NCI-H128 (cell line): ENCODE results near the gene BSN.

Source experiments
- DNase-seq: peaks from one replicate; lab custom pipeline; 2025; ENCODE audit not compliant: unreplicated experiment; lab: John Stamatoyannopoulos, UW

Gene BSN

DNA sequence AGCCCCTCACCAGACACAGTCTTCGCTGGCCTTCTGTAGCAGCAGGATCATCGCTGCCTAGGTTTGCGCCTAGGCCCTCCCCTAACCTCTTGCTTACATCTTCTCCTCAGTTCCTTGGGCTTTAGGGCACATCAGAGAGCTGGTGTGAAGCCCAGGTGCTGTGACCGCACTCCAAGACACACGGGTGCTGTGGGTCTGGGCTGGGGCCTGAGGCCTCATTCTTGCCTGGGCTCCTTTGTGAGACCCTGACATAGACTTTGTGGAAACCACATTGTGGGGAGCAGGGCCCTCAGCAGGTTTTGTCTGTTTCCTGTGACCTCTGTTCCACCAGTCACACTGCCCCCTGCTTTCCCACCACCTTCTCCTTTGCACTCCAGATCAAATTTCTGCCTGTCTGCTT lies 157.2 kb downstream of the BSN start:
- DNase-seq, result no peak

GRCh38 chr3:49712166-49712565 lies 157.9 kb downstream of the BSN start:
- no peak for DNase-seq

DNA sequence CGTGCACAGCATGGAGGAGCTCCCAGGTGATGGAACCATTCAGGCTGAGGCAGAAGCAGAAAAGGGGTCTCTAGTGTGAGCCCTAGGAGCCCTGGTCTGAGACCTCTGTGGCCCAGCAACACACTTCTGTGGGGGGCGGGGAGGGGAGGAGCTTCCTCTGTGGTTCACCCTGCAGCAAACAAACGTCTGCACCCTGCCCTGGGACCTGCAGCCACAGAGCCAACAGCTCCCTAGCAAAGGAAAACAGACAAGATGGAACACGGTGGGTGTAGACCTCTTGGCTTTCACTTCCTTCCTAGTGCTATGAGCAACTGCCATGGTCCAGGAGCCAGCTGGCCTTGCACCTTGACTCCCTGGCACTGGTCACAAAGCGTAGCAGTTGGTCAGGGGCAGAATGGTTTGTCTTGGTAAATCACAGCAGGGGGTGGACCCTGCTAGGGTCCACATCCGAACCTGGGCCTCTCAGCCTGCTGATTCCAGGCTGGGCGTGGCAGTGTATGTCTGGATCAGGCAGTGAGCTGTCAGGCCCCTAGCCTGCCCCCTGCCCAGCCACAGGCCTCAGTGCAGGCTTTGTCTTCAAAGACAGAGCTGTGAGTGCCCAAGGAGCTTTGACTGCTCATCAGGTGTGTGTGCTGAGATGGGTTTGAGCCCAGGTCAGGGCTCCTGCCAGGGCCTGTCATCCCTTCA lies 158.5 kb downstream of the BSN start:
- DNase-seq, result no peak

DNA sequence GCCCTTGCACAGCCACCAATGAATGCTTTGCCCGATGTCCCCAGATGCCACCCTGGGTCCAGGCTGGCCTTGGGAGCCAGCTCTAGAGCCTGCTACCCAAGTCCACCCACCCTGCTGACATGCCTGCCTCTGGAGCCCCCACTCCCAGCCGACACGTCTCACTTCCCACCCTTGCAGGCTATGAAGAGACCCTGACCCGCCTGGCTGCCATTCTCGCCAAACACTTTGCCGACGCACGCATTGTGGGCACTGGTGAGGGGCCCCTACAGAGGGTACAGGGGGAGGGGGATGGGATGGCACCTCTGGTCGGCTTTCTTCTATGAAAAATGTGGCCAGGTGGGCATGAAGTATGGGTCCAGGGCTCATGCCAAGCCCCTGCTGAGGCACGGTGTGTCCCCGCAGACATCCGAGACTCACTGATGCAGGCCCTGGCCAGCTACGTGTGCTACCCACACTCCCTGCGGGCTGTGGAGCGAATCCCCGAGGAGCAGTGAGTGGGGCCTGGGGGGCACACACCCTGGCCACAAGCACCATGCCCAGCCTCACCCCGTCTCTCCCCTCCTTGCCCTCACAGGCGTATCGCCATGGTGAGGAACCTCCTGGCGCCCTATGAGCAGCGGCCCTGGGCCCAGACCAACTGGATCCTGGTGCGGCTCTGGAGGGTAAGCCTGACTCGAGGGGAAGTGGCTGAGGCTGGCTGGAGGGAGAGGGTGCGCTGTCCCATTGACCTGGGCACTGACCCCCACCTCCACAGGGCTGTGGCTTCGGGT lies 159.2 kb downstream of the BSN start:
- no peak for DNase-seq

GRCh38 chr3:49714728-49715550 lies 160.7 kb downstream of the BSN start:
- DNase-seq, result no peak

DNA sequence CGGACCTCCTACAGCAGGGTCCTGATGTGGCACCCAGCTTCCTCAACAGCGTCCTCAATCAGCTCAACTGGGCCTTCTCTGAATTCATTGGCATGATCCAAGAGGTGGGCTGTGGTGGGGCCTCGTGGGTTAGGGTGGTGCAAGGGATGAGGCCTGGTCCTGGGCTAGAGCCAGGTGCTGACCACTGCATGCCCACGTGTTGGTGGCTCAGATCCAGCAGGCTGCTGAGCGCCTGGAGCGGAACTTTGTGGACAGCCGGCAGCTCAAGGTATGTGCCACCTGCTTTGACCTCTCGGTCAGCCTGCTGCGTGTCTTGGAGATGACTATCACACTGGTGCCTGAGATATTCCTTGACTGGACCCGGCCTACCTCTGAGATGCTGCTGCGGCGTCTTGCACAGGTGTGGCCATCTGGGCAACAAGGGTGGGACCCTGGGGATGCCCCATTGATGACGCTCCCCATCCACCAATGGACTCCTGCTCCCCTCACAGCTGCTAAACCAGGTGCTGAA lies 161.4 kb downstream of the BSN start:
- no peak for DNase-seq

GRCh38 chr3:49716169-49716568 lies 161.9 kb downstream of the BSN start:
- no peak for DNase-seq

DNA sequence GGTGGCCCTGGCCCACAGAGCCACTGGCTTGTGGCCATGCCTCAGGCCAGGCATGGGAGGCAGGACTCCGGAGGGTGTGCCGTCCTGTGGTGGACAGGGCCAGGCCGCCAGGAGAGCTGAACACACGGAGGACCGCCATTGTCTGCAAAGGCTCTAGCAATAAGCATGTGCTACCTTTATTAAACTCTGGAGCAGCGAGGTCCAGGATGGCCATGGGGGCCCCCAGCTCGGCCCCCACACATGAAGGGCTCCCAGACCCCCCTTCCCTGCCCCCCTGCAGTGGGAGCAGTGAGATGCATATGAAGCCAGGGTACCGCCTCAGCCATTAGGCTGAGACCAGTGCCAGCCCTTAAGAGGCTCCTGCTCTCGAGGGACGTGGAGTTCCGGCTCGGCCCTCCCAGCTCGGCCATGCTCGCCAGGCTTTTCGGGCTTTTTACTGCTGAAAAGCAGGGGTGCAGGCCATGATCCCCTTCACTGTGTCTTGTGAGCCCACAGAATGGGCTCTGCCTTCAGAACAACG lies 162.5 kb downstream of the BSN start:
- no peak for DNase-seq

- DNase-seq, result no peak
Observed at GRCh38 chr3:49717211-49717958, 163.1 kb downstream of the BSN start.

DNA sequence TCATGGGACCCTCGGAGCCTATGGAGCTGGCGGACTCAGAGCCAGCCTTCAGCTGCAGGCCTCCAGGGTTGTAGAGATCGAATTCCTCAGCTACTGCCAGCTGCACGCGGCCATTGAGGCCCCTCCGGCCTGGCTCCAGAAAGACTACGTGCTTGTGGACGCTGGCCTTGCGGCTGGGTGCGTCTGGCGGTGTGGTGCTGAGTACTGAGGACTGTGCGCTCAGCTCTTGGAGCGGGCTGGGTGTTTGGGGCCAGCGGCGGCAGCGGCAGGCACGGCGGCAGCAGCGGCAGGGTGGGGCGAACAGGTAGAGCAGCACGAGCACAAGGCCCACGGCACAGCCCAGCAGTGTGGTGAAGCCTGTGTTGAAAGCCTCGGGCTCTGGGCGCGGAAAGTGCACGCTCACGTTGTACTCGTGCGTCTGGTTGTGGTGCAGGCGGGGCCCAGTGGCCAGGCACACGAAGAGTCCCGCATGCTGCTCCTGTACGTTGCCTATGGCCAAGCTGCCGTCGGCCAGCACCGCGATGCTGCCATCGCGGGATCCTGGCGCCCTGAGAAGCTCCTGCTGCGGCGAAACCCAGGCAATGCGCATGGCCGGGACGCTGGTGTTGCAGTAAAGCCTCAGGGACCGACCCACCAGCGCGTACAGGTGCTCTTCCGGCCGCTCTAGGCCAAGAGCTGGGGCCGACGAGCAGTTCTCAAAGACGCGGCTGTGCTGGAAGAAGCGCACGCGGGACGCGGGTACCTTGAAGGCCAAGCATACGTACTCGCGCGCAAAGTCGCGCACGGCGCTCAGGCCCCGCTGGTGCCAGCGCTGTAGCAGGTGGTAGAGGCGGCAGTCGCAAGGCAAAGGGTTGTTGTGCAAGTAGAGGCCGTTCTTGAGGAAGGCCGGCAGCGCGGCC lies 163.9 kb downstream of the BSN start:
- DNase-seq, result no peak

DNA sequence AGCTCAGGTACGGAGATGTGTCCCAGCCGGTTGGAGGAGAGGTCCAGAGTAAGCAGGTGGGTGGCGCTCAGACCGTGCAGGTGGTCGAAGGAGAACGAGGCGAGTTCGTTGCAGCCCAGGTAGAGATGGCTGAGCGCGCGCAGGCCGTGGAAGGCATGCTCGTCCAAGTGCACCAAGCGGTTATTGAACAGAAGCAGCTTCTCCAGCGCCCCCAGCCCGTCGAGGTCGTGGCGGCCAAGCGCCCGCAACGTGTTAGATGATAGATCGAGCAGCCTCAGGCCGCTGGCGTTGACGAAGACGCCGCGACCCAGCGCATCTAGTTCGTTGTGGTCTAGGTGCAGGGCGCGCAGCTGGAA lies 164.6 kb downstream of the BSN start:
- no peak for DNase-seq

GRCh38 chr3:49719214-49719884 lies 165.1 kb downstream of the BSN start, which contains the start of gene AMIGO3:
Gene AMIGO3 (minus strand): TSS chr3:49719684. CDS start chr3:49719465, 219 bp downstream.
- DNase-seq, result peak; percentile 73
